ENCODE data around the gene HELZ2.

Gene HELZ2

GRCh38 chr20:63547725-63548480 lies 26.1 kb downstream of the HELZ2 start, which contains the start of gene SRMS:
Gene SRMS, minus strand, starts transcription at chr20:63547749. Its CDS starts 286 bp downstream, at chr20:63547463.
- TF ChIP-seq REST (IDR thresholded peaks at IDR 0.05; ENCODE audit: insufficient read depth in 1 of 2, low read depth in 2 of 2, low read length in 2 of 2) = no peak
- no peak for TF ChIP-seq FOXP2 (optimal IDR thresholded peaks at IDR 0.05; ENCODE audit: borderline replicate concordance, extremely low read depth, extremely low read length, insufficient read depth)
- TF ChIP-seq SIN3A (IDR thresholded peaks at IDR 0.05; ENCODE audit: borderline replicate concordance, insufficient read depth, low read length) = no peak
- no peak for TF ChIP-seq TAF1 (IDR thresholded peaks at IDR 0.05; ENCODE audit: borderline replicate concordance, insufficient read depth, low read length)

- TF ChIP-seq SIN3A (IDR thresholded peaks at IDR 0.05; ENCODE audit: borderline replicate concordance, insufficient read depth, low read length) (no peak), REST (IDR thresholded peaks at IDR 0.05; ENCODE audit: insufficient read depth in 1 of 2, low read depth in 2 of 2, low read length in 2 of 2) (no peak), POLR2AphosphoS5 (IDR thresholded peaks at IDR 0.05; ENCODE audit: low read depth, low read length) (no peak), FOXP2 (optimal IDR thresholded peaks at IDR 0.05; ENCODE audit: borderline replicate concordance, extremely low read depth, extremely low read length, insufficient read depth) (no peak), TAF1 (IDR thresholded peaks at IDR 0.05; ENCODE audit: borderline replicate concordance, insufficient read depth, low read length) (no peak)
Observed at GRCh38 chr20:63546956-63547724, 26.9 kb downstream of the HELZ2 start.

- TF ChIP-seq SIN3A (IDR thresholded peaks at IDR 0.05; ENCODE audit: borderline replicate concordance, insufficient read depth, low read length) (no peak), REST (IDR thresholded peaks at IDR 0.05; ENCODE audit: insufficient read depth in 1 of 2, low read depth in 2 of 2, low read length in 2 of 2) (no peak), POLR2AphosphoS5 (IDR thresholded peaks at IDR 0.05; ENCODE audit: low read depth, low read length) (no peak), FOXP2 (optimal IDR thresholded peaks at IDR 0.05; ENCODE audit: borderline replicate concordance, extremely low read depth, extremely low read length, insufficient read depth) (no peak), TAF1 (IDR thresholded peaks at IDR 0.05; ENCODE audit: borderline replicate concordance, insufficient read depth, low read length) (no peak)
Observed at GRCh38 chr20:63546256-63546955, 27.6 kb downstream of the HELZ2 start.

GRCh38 chr20:63545814-63546213 lies 28.2 kb downstream of the HELZ2 start:
- TF ChIP-seq REST (IDR thresholded peaks at IDR 0.05; ENCODE audit: insufficient read depth in 1 of 2, low read depth in 2 of 2, low read length in 2 of 2) (no peak), SIN3A (IDR thresholded peaks at IDR 0.05; ENCODE audit: borderline replicate concordance, insufficient read depth, low read length) (no peak), FOXP2 (optimal IDR thresholded peaks at IDR 0.05; ENCODE audit: borderline replicate concordance, extremely low read depth, extremely low read length, insufficient read depth) (no peak), TAF1 (IDR thresholded peaks at IDR 0.05; ENCODE audit: borderline replicate concordance, insufficient read depth, low read length) (no peak), POLR2AphosphoS5 (IDR thresholded peaks at IDR 0.05; ENCODE audit: low read depth, low read length) (no peak)

Data from PFSK-1 (cell line).